SJSA1 (cell line): ENCODE results near the gene TBCCD1. TPM values are rescaled to one million over a fixed set of nuclear protein-coding genes. Genes with fewer than 3 reads are reported as not detected.

Experiments
- DNase-seq, 2 experiments: peaks; one replicate each; pipeline ENCODE4 v3.0.0-alpha.2; 2015 to 2020; ENCODE audit warnings: low spot score in 2 of 2, low read depth in 1 of 2
- H3K27ac ChIP-seq: fragments of 250-450 bp; sonication (Bioruptor Pico); 2 replicates; pipeline ENCODE4 v1.5.1; 2020; ENCODE audit warnings: mild to moderate bottlenecking, moderate library complexity
- H3K27me3 ChIP-seq: fragments of 250-450 bp; sonication (Bioruptor Pico); replicated peaks from 2 replicates; pipeline ENCODE4 v1.5.1; 2020; ENCODE audit warnings: mild to moderate bottlenecking, moderate library complexity
- H3K36me3 ChIP-seq: fragments of 250-450 bp; sonication (Bioruptor Pico); 2 replicates; pipeline ENCODE4 v1.5.1; 2020; ENCODE audit warnings: mild to moderate bottlenecking
- H3K4me1 ChIP-seq: fragments of 250-450 bp; sonication (Bioruptor Pico); replicated peaks from 2 replicates; pipeline ENCODE4 v1.6.1; 2021; ENCODE audit warnings: mild to moderate bottlenecking
- H3K4me3 ChIP-seq: fragments of 250-450 bp; sonication (Bioruptor Pico); 2 replicates; pipeline ENCODE4 v1.5.1; 2020; ENCODE audit warnings: mild to moderate bottlenecking
- H3K9me3 ChIP-seq: fragments of 250-450 bp; sonication (Bioruptor Pico); replicated peaks from 2 replicates; pipeline ENCODE4 v1.5.1; 2020; ENCODE audit warnings: mild to moderate bottlenecking
- total RNA-seq: library from RNA; depleted of rRNA; stranded (reverse); fragments of >200 nt; shearing (Covaris generic); gene quantifications from 2 replicates; pipeline ENCODE4 v1.2.3, GENCODE V29; 2014

Gene TBCCD1
- total RNA-seq, 1 experiment from 2014 or later: 12.2 TPM

GRCh38 chr3:186603159-186603558 lies 36.0 kb upstream of the TBCCD1 start:
- Histone ChIP-seq H3K4me1 (no peaks in the 10 kb centered on the region), H3K9me3 (no peaks in the 10 kb centered on the region), H3K27ac (no peak overlapping the region), H3K36me3 (no peaks in the 10 kb centered on the region), H3K4me3 (no peak overlapping the region), H3K27me3 (no peaks in the 10 kb centered on the region)
- DNase-seq: no peak

DNA sequence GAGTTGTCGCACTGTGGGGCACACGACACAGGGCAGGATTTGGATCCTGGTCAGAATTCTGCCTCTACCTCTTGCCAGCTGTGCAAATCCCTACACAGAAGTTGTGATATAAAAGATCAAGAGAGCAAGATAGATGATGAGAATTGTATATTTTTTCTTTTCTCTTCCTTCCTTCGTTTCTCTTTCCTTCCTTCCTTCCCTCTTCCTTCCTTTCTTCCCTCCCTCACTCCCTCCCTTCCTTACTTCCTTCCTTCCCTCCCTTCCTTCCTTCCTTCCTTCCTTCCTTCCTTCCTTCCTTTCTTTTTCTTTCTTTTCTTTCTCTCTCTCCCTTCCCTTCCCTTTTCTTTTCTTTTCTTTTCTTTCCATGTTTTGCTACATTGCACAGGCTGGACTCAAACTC lies 33.8 kb upstream of the TBCCD1 start:
- Histone ChIP-seq H3K27me3 (no peaks in the 10 kb centered on the region), H3K27ac (no peak overlapping the region), H3K4me1 (no peaks in the 10 kb centered on the region), H3K9me3 (no peaks in the 10 kb centered on the region), H3K36me3 (no peaks in the 10 kb centered on the region), H3K4me3 (no peak overlapping the region)
- no peak for DNase-seq

GRCh38 chr3:186599785-186600166 lies 32.6 kb upstream of the TBCCD1 start:
- H3K4me1 ChIP-seq: no peaks in the 10 kb centered on the region
- H3K9me3 ChIP-seq: no peaks in the 10 kb centered on the region
- H3K4me3 ChIP-seq: no peak overlapping the region
- H3K27ac ChIP-seq: no peak overlapping the region
- no peak for DNase-seq
- no peaks in the 10 kb centered on the region for H3K36me3 ChIP-seq
- H3K27me3 ChIP-seq: no peaks in the 10 kb centered on the region

DNA sequence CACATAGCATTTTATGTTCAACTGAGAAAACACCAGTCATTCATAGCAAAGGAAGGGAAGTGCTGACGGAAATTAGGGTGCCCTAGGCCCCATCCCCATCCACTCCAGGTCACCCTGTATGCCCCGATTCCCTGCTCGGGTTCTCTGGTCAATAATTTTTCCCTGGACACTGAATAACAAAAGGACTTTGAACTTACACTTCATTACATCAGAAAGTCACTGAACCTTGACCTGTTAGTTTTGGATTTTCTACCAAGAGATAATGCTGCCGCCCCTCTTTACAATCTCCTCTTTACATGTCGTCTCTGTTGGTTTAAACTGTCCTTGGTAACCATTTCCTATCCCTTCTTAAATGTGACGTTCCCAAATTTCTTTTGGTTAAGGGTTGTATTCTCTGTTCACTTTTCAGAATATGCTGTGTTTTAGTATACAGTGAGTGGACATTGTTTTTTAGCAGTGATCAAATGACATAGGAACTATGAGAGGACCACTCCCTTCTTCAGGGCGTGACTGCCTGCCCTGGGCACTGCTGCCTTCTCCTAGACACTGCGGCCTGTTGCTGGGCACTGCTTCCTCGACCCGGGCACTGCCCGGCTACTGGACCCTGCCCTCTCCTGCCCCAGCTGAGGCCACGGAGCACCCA lies 32.1 kb upstream of the TBCCD1 start:
- no peaks in the 10 kb centered on the region for H3K4me1 ChIP-seq
- no peaks in the 10 kb centered on the region for H3K9me3 ChIP-seq
- H3K4me3 ChIP-seq: no peak overlapping the region
- H3K36me3 ChIP-seq: no peaks in the 10 kb centered on the region
- DNase-seq: no peak
- H3K27ac ChIP-seq: no peak overlapping the region
- no peaks in the 10 kb centered on the region for H3K27me3 ChIP-seq

DNA sequence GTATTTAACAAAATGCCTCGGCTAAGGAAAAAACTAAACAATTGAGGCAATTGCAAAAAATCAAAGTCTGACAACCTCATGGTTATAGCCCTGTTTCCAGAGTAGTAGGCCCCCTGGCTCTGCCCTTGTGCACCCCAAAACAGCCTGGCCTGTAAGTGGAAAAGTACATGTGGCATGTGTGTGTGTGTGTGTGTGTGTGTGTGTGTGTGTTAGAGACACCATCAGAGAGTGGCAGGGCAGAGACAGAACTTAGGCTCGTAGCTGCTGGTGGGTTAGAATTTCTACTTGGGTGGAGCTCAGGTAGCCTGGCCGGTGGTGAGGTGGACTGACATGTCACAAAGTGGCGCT lies 31.6 kb upstream of the TBCCD1 start:
- no peaks in the 10 kb centered on the region for H3K4me1 ChIP-seq
- DNase-seq: no peak
- H3K27ac ChIP-seq: no peak overlapping the region
- H3K4me3 ChIP-seq: no peak overlapping the region
- no peaks in the 10 kb centered on the region for H3K9me3 ChIP-seq
- no peaks in the 10 kb centered on the region for H3K27me3 ChIP-seq
- H3K36me3 ChIP-seq: no peaks in the 10 kb centered on the region

GRCh38 chr3:186598108-186598784 lies 31.1 kb upstream of the TBCCD1 start:
- no peak overlapping the region for H3K27ac ChIP-seq
- no peaks in the 10 kb centered on the region for H3K36me3 ChIP-seq
- no peak overlapping the region for H3K4me3 ChIP-seq
- H3K27me3 ChIP-seq: no peaks in the 10 kb centered on the region
- H3K4me1 ChIP-seq: no peaks in the 10 kb centered on the region
- H3K9me3 ChIP-seq: no peaks in the 10 kb centered on the region
- DNase-seq: peak in 1 of 2 experiments; percentile 14

DNA sequence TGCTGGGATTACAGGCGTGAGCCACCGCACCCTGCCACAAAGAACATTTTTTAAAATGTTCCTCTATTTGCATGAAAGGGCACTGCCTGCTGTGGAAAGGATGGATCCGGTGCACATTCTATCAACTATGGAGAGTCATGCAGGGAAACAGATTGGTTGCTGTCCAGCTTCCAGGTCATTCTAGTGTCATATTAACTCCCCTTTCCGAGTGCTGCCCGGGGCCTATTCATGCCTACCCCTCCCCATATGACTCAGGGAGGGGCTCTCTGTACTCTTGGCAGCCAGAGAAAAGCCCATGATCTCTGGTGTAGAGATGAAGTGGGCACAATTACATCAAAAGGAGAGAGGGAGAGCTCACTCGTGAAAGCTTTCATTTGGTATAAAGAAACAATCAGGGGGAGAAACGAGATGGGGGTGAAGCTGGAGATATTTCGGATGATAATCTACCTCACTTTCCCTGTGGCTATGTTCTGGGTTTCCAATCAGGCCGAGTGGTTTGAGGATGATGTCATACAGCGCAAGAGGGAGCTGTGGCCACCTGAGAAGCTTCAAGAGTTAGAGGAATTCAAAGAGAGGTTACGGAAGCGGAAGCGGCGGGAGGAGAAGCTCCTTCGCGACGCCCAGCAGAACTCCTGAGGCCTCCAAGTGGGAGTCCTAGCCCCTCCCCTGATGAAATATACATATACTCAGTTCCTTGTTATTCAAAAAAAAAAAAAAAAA lies 29.6 kb upstream of the TBCCD1 start:
- H3K4me1 ChIP-seq: no peaks in the 10 kb centered on the region
- no peaks in the 10 kb centered on the region for H3K27me3 ChIP-seq
- H3K9me3 ChIP-seq: no peaks in the 10 kb centered on the region
- H3K27ac ChIP-seq: no peak overlapping the region
- DNase-seq: no peak
- no peak overlapping the region for H3K4me3 ChIP-seq
- H3K36me3 ChIP-seq: no peaks in the 10 kb centered on the region

DNA sequence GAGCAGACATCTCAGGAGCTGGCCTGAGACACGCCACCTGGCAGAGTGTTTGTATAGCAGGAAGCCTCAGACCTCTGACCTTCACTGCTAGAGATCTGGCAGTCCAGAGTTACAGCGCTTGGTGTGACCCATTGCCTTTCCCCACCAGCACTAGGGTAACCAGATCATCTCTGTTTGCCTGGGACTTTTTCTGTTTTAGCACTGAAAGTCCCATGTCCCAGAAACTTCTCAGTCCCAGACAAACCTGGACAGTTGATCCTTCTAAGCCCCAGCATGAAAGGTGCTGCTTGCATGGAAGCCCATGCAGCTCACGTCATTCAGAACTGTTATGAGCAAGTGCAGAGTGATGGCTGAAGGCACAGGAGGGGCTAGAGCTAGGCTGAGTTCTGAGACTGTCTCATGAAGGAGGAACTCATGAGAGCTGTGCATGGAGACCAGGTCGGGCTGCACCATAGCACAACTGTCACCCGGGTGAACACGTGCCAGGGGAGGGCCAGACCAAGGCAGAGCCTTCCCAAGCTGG lies 27.5 kb upstream of the TBCCD1 start:
- Histone ChIP-seq H3K27ac (no peak overlapping the region), H3K27me3 (no peaks in the 10 kb centered on the region), H3K36me3 (no peaks in the 10 kb centered on the region), H3K4me3 (no peak overlapping the region), H3K9me3 (no peaks in the 10 kb centered on the region), H3K4me1 (no peaks in the 10 kb centered on the region)
- no peak for DNase-seq

- Histone ChIP-seq H3K9me3 (no peaks in the 10 kb centered on the region), H3K4me1 (no peaks in the 10 kb centered on the region), H3K36me3 (no peaks in the 10 kb centered on the region), H3K27me3 (no peaks in the 10 kb centered on the region), H3K27ac (no peak overlapping the region), H3K4me3 (no peak overlapping the region)
- no peak for DNase-seq
Measured at GRCh38 chr3:186593862-186594261, 26.7 kb upstream of the TBCCD1 start.

DNA sequence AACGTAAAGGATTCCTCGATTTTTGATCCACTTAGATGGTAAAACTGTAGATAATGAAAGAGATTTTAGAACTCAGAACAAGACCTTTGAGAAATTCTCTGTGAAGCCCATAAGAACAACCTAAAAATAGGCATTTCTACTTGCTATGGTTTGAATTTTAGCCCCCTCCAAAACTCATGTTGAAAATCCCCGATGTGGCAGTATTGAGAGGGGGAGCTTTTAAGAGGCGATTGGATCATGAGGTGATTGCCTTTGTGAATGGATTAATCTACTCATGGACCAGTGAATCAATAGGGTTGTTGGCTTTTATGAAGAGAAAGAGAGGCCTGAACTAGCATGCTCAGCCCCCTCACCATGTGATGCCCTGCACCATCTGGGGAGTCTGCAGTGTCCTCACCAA lies 25.5 kb upstream of the TBCCD1 start:
- H3K4me3 ChIP-seq: no peak overlapping the region
- H3K4me1 ChIP-seq: no peaks in the 10 kb centered on the region
- H3K27ac ChIP-seq: no peak overlapping the region
- H3K36me3 ChIP-seq: no peaks in the 10 kb centered on the region
- DNase-seq: no peak
- no peaks in the 10 kb centered on the region for H3K27me3 ChIP-seq
- H3K9me3 ChIP-seq: no peaks in the 10 kb centered on the region

DNA sequence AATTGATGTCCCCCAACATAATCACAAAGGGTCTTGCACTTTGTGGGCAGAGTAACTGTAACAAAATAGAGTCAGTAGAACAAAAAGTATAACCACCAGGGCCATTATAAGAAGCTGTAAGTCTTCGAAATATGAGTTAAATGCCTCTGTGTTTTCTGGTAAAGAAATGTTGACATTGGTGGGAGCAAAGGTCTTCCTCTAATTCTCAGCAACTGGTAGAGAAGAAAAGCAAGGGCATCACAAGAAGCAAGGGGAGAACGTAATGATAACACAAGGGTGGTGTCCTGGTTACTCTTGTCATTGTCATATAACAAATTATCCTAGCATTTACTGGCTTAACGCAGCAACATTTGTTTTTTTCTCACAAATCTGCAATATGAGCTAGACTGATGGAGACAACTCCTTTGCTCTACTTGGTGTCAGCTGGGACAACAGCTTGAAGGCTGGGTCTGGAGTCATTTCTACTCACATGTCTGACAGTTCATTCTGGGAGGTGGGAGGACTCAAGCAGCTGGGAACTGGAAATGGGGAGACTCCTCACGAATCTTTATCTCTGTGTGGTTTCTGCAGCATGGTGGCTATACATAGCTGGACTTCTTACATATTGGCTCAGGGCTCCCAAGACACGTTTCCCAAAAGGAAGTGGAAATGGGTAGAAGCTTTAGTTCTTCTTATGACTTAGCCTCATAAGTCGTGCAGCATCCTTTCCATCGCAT lies 23.6 kb upstream of the TBCCD1 start:
- no peak for DNase-seq
- Histone ChIP-seq H3K36me3 (peaks cover 6% of the 10 kb centered on the region), H3K4me3 (no peak overlapping the region), H3K4me1 (no peaks in the 10 kb centered on the region), H3K27ac (no peak overlapping the region), H3K27me3 (no peaks in the 10 kb centered on the region), H3K9me3 (no peaks in the 10 kb centered on the region)

GRCh38 chr3:186589856-186590579 lies 22.9 kb upstream of the TBCCD1 start:
- no peaks in the 10 kb centered on the region for H3K27me3 ChIP-seq
- H3K36me3 ChIP-seq: peaks cover 14% of the 10 kb centered on the region
- H3K4me3 ChIP-seq: no peak overlapping the region
- H3K9me3 ChIP-seq: no peaks in the 10 kb centered on the region
- no peak overlapping the region for H3K27ac ChIP-seq
- no peak for DNase-seq
- no peaks in the 10 kb centered on the region for H3K4me1 ChIP-seq

GRCh38 chr3:186589121-186589520 lies 22.0 kb upstream of the TBCCD1 start:
- H3K27ac ChIP-seq: no peak overlapping the region
- no peak for DNase-seq
- no peaks in the 10 kb centered on the region; the same call in 1 of the 2 replicates for H3K4me1 ChIP-seq
- H3K36me3 ChIP-seq: peaks cover 23% of the 10 kb centered on the region
- no peak overlapping the region for H3K4me3 ChIP-seq
- H3K9me3 ChIP-seq: no peaks in the 10 kb centered on the region
- H3K27me3 ChIP-seq: no peaks in the 10 kb centered on the region
